ENCODE data around the gene PLA2G4E. TPM values are rescaled to one million over a fixed set of nuclear protein-coding genes. Genes with fewer than 3 reads are reported as not detected.

The PLA2G4E gene
- total RNA-seq, 1 donor from 2014 or later: 1.5 TPM

GRCh38 chr15:41950489-41950888, 70.4 kb downstream of the PLA2G4E start:
- Histone ChIP-seq H3K27me3 (no peaks in the 10 kb centered on the region), H3K27ac (peak overlapping the region; percentile 33), H3K4me1 (peaks cover 34% of the 10 kb centered on the region), H3K36me3 (peaks cover 32% of the 10 kb centered on the region), H3K9me3 (no peaks in the 10 kb centered on the region), H3K4me3 (no peak overlapping the region)
- ATAC-seq: peak; percentile 48
- intact Hi-C loops (cut with DNase I): no loop called here
- DNase-seq: no peak
- TF ChIP-seq CTCF (IDR thresholded peaks at IDR 0.05): no peak

DNA sequence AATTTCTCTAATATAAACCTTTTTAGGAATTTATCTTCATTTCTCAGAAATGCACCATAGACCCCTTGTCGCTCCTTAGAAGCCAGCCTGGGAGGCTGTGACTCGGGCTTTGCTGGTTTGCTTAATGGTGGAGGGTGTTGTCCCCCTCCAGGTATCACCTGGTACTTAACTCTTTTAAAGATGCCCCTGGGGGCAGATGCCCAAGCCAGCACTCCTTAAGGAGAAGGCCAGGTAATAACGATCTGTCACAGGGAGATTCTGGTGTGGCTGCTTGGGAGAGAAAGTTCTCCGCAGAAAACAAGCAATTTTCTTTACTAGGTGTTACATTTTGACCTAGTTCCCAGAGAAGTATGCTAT, 70.7 kb downstream of the PLA2G4E start:
- Histone ChIP-seq H3K27ac (peak overlapping the region; percentile 33), H3K4me1 (peaks cover 34% of the 10 kb centered on the region), H3K27me3 (no peaks in the 10 kb centered on the region), H3K4me3 (no peak overlapping the region), H3K9me3 (no peaks in the 10 kb centered on the region), H3K36me3 (peaks cover 32% of the 10 kb centered on the region)
- intact Hi-C loops (cut with DNase I): no loop called here
- ATAC-seq: no peak
- DNase-seq: no peak
- no peak for TF ChIP-seq CTCF (IDR thresholded peaks at IDR 0.05)

DNA sequence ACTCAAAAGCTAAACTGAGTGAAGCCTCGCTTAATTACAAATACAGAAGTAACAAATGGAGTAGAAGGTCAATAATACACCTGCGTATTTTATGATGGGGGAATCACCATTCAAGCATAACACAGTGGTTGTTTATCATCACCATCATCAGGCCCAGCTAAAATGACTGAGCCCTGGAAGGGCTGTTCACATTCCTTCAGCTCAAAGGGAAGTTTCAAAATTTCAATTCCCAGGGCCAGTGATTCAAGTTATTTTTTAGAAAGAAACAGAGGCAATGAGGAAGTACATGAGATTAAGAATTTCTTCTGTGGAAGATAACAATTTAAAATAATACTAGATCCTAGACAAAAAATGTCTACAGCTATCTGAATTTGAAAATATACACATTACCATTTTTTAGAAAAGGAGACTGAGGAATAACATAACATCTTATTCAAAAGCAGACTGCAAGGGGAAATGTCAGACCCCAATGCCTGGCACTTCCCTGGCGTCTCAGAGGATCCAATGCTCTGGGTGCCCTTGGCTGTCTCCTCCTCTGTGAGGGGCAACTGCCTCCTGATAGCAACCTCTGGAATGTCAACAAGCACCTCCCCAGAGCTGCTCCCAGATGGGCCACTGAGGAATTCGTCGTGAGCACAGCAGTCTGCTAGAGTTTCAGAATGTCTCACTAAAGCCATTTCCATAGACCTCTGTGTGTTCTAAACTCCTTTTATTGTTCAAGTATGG, 71.3 kb downstream of the PLA2G4E start:
- ATAC-seq (no peak), DNase-seq (no peak)
- intact Hi-C loops (cut with DNase I): no loop called here
- peak overlapping the region; percentile 33 for H3K27ac ChIP-seq
- no peaks in the 10 kb centered on the region for H3K27me3 ChIP-seq
- TF ChIP-seq CTCF (IDR thresholded peaks at IDR 0.05): no peak
- H3K9me3 ChIP-seq: no peaks in the 10 kb centered on the region
- peaks cover 32% of the 10 kb centered on the region for H3K36me3 ChIP-seq
- peaks cover 39% of the 10 kb centered on the region for H3K4me1 ChIP-seq
- no peak overlapping the region for H3K4me3 ChIP-seq

DNA sequence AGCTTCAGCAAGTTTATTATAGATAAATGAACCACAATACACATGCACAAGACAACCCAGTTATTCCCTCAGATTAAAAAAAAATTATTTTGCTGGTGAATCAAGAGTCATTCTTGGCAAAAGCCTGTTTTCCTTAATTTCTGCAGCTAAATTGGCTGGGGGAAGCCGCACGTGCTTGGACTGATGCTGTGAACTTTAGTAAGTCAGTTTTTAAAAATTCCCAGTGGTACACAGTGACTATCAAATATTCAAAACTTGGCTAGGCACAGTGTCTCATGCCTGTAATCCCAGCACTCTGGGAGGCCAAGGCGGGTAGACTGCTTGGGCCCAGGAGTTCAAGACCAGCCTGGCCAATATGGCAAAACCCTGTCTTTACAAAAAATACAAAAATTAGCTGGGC, 72.4 kb downstream of the PLA2G4E start:
- peaks cover 50% of the 10 kb centered on the region for H3K4me1 ChIP-seq
- no peak overlapping the region for H3K27ac ChIP-seq
- H3K9me3 ChIP-seq: no peaks in the 10 kb centered on the region
- ATAC-seq: no peak
- DNase-seq: no peak
- intact Hi-C loops (cut with DNase I): no loop called here
- H3K4me3 ChIP-seq: no peak overlapping the region
- H3K27me3 ChIP-seq: no peaks in the 10 kb centered on the region
- TF ChIP-seq CTCF (IDR thresholded peaks at IDR 0.05): no peak
- H3K36me3 ChIP-seq: peaks cover 29% of the 10 kb centered on the region

DNA sequence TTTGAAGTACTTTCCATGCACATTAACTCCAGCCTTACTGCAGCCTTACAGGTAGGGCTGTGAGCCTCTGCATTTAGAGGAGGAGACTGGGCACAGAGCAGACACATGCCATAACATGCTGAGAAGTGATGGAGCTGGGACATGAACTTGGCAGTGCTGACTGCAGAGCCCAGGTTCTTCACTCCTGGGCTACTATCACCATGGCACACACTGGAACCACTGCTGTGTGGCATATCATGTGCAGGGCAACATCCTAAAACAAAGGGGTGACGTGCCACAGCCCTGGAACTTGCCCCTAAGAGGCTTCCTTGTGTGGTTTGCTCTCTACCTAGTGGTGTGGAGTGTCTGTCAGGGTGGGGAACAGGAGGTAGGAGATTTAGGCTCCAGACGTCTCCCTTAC, 73.9 kb downstream of the PLA2G4E start:
- ATAC-seq: no peak
- Histone ChIP-seq H3K9me3 (no peaks in the 10 kb centered on the region), H3K27me3 (no peaks in the 10 kb centered on the region), H3K4me3 (no peak overlapping the region), H3K27ac (no peak overlapping the region), H3K4me1 (peaks cover 50% of the 10 kb centered on the region), H3K36me3 (peaks cover 22% of the 10 kb centered on the region)
- DNase-seq: no peak
- intact Hi-C loops (cut with DNase I): no loop called here
- no peak for TF ChIP-seq CTCF (IDR thresholded peaks at IDR 0.05)

GRCh38 chr15:41945731-41946130, 75.1 kb downstream of the PLA2G4E start:
- intact Hi-C loops (cut with DNase I): no loop called here
- Histone ChIP-seq H3K36me3 (peaks cover 22% of the 10 kb centered on the region), H3K9me3 (no peaks in the 10 kb centered on the region), H3K4me1 (peaks cover 37% of the 10 kb centered on the region), H3K27ac (no peak overlapping the region), H3K4me3 (no peak overlapping the region), H3K27me3 (no peaks in the 10 kb centered on the region)
- ATAC-seq (no peak), DNase-seq (no peak)
- TF ChIP-seq CTCF (IDR thresholded peaks at IDR 0.05): no peak

Data from upper lobe of right lung (tissue), 1 donor.